Liver (tissue), 9 donors: ENCODE data around the gene SNRPA. TPM values are rescaled to one million over a fixed set of nuclear protein-coding genes. Genes with fewer than 3 reads are reported as not detected.

Experiments used
- DNase-seq: peaks from one replicate; pipeline ENCODE4 v3.0.0-alpha.2; 2017; ENCODE audit warnings: low spot score
- H3K27ac ChIP-seq, 2 donors: one replicate each; pipeline ENCODE4 v1.7.0; 2013; ENCODE audit warnings: inconsistent platforms in 2 of 2, low read length in 2 of 2, control low read depth in 1 of 2, low read depth in 1 of 2, mild to moderate bottlenecking in 1 of 2
- H3K27me3 ChIP-seq, 4 donors: one replicate each; pipeline versions ENCODE4 v1.6.1 to v1.7.0; 2013; ENCODE audit warnings: low read length in 3 of 4, inconsistent platforms in 1 of 4, mild to moderate bottlenecking in 1 of 4, moderate library complexity in 1 of 4; ENCODE audit not compliant: control insufficient read depth in 4 of 4, insufficient read depth in 4 of 4
- H3K36me3 ChIP-seq, 4 donors: one replicate each; pipeline versions ENCODE4 v1.6.1 to v1.7.0; 2013; ENCODE audit warnings: low read length in 3 of 4, mild to moderate bottlenecking in 3 of 4, low read depth in 1 of 4, moderate library complexity in 1 of 4; ENCODE audit not compliant: control insufficient read depth in 4 of 4, insufficient read depth in 3 of 4
- H3K4me1 ChIP-seq, 4 donors: one replicate each; pipeline versions ENCODE4 v1.6.1 to v1.7.0; 2013; ENCODE audit warnings: low read length in 3 of 4, mild to moderate bottlenecking in 3 of 4, moderate library complexity in 1 of 4; ENCODE audit not compliant: control insufficient read depth in 4 of 4, insufficient read depth in 4 of 4
- H3K4me3 ChIP-seq, 3 donors: one replicate each; pipeline versions ENCODE4 v1.6.1 to v1.7.0; 2013; ENCODE audit warnings: low read length in 3 of 3, control low read depth in 1 of 3, low read depth in 1 of 3, mild to moderate bottlenecking in 1 of 3
- H3K9ac ChIP-seq, 2 donors: one replicate each; pipeline ENCODE4 v1.7.0; 2013; ENCODE audit warnings: low read length in 2 of 2, mild to moderate bottlenecking in 2 of 2, moderate library complexity in 2 of 2, control low read depth in 1 of 2, low read depth in 1 of 2
- H3K9me3 ChIP-seq, 4 donors: one replicate each; pipeline versions ENCODE4 v1.6.1 to v1.7.0; 2013; ENCODE audit warnings: low read length in 3 of 4; ENCODE audit not compliant: control insufficient read depth in 4 of 4
- EGR1 ChIP-seq, 2 donors: IDR thresholded peaks; 2 replicates each; pipeline ENCODE4 v1.6.1; 2016 to 2018; ENCODE audit warnings: antibody characterized with exemption in 2 of 2, low read depth in 2 of 2
- FOXA1 ChIP-seq: IDR thresholded peaks from 2 replicates; pipeline ENCODE4 v1.6.1; 2016; ENCODE audit warnings: antibody characterized with exemption
- FOXA2 ChIP-seq: IDR thresholded peaks from 2 replicates; pipeline ENCODE4 v1.6.1; 2016; ENCODE audit warnings: antibody characterized with exemption
- HNF4G ChIP-seq: IDR thresholded peaks from 2 replicates; pipeline ENCODE4 v1.6.1; 2016; ENCODE audit warnings: antibody characterized with exemption
- JUND ChIP-seq, 2 donors: IDR thresholded peaks; 2 replicates each; pipeline ENCODE4 v1.6.1; 2016; ENCODE audit warnings: antibody characterized with exemption in 2 of 2
- NR2F2 ChIP-seq: IDR thresholded peaks from 2 replicates; pipeline ENCODE4 v1.6.1; 2016; ENCODE audit warnings: antibody characterized with exemption
- RAD21 ChIP-seq, 2 donors: IDR thresholded peaks; 2 replicates each; pipeline ENCODE4 v1.6.1; 2016; ENCODE audit warnings: antibody characterized with exemption in 2 of 2, mild to moderate bottlenecking in 2 of 2
- RXRA ChIP-seq, 2 donors: IDR thresholded peaks; 2 replicates each; pipeline ENCODE4 v1.6.1; 2017 to 2018; ENCODE audit warnings: antibody characterized with exemption in 2 of 2, mild to moderate bottlenecking in 1 of 2
- SP1 ChIP-seq: IDR thresholded peaks from 2 replicates; pipeline ENCODE4 v1.6.1; 2018; ENCODE audit warnings: antibody characterized with exemption, mild to moderate bottlenecking
- TAF1 ChIP-seq: conservative IDR thresholded peaks from 2 replicates; pipeline ENCODE4 v1.6.1; 2016; ENCODE audit warnings: antibody characterized with exemption, mild to moderate bottlenecking
- YY1 ChIP-seq: IDR thresholded peaks from 2 replicates; pipeline ENCODE4 v1.6.1; 2016; ENCODE audit warnings: antibody characterized with exemption, mild to moderate bottlenecking
- WGBS: extraction: QIAGEN DNeasy Blood & Tissue Kit; methylation state at CpG from one replicate; pipeline ENCODE4 v1.1.7; 2013; 5-methylcytosine and 5-hydroxymethylcytosine counted together
- polyA plus RNA-seq, 2 donors: library from polyadenylated mRNA; stranded (reverse) in 1 of 2; unstranded in 1 of 2; fragments of 200-250 nt in 1 of 2; fragments of >200 nt in 1 of 2; fragmentation: Nextera tagmentation in 1 of 2; extraction: Ambion mirVana in 1 of 2; gene quantifications; one replicate each; pipeline versions ENCODE4 v1.2.1 to v1.2.3, GENCODE V29; 2013 to 2015
- total RNA-seq, 2 donors: library from RNA; depleted of rRNA; stranded (reverse); fragments of >200 nt; gene quantifications; one replicate each; pipeline ENCODE4 v1.2.3, GENCODE V29; 2014
- TF ChIP-seq, protein P1 (sequence below): fragments of 150-350 bp; IDR thresholded peaks from 2 replicates; pipeline ENCODE4 v1.5.1; 2017; ENCODE audit warnings: improper control_type of control experiment, low read depth, low read length; ENCODE audit not compliant: missing input control
- TF ChIP-seq, protein P2 (sequence below): IDR thresholded peaks from 2 replicates; pipeline ENCODE4 v1.6.1; 2016; ENCODE audit warnings: antibody characterized with exemption
- TF ChIP-seq, protein P3 (sequence below): IDR thresholded peaks from 2 replicates; pipeline ENCODE4 v1.6.1; 2016; ENCODE audit warnings: antibody characterized with exemption
- TF ChIP-seq, protein P4 (sequence below): IDR thresholded peaks from 2 replicates; pipeline ENCODE4 v1.6.1; 2016; ENCODE audit warnings: antibody characterized with exemption, mild to moderate bottlenecking
- donor health status: healthy.
- donor health status: healthy.
- donor health status: healthy.
- donor health status: healthy.
- donor health status: healthy.

SNRPA gene
- total and polyA plus RNA-seq, 4 donors: 11.8 to 27.1 (median 17.0) TPM

GRCh38 chr19:40762754-40763470, 11.9 kb downstream of the SNRPA start:
- Histone ChIP-seq H3K27me3 (no peaks in the 10 kb centered on the region), H3K9me3 (no peaks in the 10 kb centered on the region), H3K4me3 (no peak overlapping the region), H3K36me3 (peaks cover 37 to 83% (median 69%) of the 10 kb centered on the region in 4 donors), H3K9ac (no peak overlapping the region), H3K4me1 (peaks cover 0 to 2% (median 0%) of the 10 kb centered on the region in 4 donors), H3K27ac (no peak overlapping the region)
- DNase-seq: no peak
- WGBS: 95% methylated on average over 17 of the region's 17 CpGs
- TF ChIP-seq TAF1: no peak
- TF ChIP-seq RAD21 (IDR thresholded peaks at IDR 0.05): no peak
- TF ChIP-seq NR2F2: no peak
- no peak for TF ChIP-seq YY1
- TF ChIP-seq SP1: no peak
- no peak for TF ChIP-seq FOXA1
- TF ChIP-seq JUND (IDR thresholded peaks at IDR 0.05): no peak
- no peak for TF ChIP-seq FOXA2
- TF ChIP-seq, protein P1, sequence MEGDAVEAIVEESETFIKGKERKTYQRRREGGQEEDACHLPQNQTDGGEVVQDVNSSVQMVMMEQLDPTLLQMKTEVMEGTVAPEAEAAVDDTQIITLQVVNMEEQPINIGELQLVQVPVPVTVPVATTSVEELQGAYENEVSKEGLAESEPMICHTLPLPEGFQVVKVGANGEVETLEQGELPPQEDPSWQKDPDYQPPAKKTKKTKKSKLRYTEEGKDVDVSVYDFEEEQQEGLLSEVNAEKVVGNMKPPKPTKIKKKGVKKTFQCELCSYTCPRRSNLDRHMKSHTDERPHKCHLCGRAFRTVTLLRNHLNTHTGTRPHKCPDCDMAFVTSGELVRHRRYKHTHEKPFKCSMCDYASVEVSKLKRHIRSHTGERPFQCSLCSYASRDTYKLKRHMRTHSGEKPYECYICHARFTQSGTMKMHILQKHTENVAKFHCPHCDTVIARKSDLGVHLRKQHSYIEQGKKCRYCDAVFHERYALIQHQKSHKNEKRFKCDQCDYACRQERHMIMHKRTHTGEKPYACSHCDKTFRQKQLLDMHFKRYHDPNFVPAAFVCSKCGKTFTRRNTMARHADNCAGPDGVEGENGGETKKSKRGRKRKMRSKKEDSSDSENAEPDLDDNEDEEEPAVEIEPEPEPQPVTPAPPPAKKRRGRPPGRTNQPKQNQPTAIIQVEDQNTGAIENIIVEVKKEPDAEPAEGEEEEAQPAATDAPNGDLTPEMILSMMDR: no peak
- no peak for TF ChIP-seq HNF4G

GRCh38 chr19:40763526-40763925, 12.5 kb downstream of the SNRPA start:
- no peak overlapping the region for H3K4me3 ChIP-seq
- peaks cover 35 to 78% (median 64%) of the 10 kb centered on the region in 4 donors for H3K36me3 ChIP-seq
- no peak for DNase-seq
- H3K27ac ChIP-seq: no peak overlapping the region
- TF ChIP-seq EGR1 (IDR thresholded peaks at IDR 0.05; ENCODE audit: low read depth in 2 of 2): no peak
- TF ChIP-seq JUND (IDR thresholded peaks at IDR 0.05): no peak
- TF ChIP-seq, protein P1: no peak
- no peak for TF ChIP-seq TAF1
- no peak for TF ChIP-seq SP1
- TF ChIP-seq RXRA (IDR thresholded peaks at IDR 0.05): no peak
- TF ChIP-seq, protein P2, sequence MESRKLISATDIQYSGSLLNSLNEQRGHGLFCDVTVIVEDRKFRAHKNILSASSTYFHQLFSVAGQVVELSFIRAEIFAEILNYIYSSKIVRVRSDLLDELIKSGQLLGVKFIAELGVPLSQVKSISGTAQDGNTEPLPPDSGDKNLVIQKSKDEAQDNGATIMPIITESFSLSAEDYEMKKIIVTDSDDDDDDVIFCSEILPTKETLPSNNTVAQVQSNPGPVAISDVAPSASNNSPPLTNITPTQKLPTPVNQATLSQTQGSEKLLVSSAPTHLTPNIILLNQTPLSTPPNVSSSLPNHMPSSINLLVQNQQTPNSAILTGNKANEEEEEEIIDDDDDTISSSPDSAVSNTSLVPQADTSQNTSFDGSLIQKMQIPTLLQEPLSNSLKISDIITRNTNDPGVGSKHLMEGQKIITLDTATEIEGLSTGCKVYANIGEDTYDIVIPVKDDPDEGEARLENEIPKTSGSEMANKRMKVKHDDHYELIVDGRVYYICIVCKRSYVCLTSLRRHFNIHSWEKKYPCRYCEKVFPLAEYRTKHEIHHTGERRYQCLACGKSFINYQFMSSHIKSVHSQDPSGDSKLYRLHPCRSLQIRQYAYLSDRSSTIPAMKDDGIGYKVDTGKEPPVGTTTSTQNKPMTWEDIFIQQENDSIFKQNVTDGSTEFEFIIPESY: no peak
- no peak for TF ChIP-seq FOXA1
- TF ChIP-seq, protein P3, sequence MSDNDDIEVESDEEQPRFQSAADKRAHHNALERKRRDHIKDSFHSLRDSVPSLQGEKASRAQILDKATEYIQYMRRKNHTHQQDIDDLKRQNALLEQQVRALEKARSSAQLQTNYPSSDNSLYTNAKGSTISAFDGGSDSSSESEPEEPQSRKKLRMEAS: no peak
- no peak for TF ChIP-seq NR2F2
- TF ChIP-seq HNF4G: no peak
- TF ChIP-seq, protein P4, sequence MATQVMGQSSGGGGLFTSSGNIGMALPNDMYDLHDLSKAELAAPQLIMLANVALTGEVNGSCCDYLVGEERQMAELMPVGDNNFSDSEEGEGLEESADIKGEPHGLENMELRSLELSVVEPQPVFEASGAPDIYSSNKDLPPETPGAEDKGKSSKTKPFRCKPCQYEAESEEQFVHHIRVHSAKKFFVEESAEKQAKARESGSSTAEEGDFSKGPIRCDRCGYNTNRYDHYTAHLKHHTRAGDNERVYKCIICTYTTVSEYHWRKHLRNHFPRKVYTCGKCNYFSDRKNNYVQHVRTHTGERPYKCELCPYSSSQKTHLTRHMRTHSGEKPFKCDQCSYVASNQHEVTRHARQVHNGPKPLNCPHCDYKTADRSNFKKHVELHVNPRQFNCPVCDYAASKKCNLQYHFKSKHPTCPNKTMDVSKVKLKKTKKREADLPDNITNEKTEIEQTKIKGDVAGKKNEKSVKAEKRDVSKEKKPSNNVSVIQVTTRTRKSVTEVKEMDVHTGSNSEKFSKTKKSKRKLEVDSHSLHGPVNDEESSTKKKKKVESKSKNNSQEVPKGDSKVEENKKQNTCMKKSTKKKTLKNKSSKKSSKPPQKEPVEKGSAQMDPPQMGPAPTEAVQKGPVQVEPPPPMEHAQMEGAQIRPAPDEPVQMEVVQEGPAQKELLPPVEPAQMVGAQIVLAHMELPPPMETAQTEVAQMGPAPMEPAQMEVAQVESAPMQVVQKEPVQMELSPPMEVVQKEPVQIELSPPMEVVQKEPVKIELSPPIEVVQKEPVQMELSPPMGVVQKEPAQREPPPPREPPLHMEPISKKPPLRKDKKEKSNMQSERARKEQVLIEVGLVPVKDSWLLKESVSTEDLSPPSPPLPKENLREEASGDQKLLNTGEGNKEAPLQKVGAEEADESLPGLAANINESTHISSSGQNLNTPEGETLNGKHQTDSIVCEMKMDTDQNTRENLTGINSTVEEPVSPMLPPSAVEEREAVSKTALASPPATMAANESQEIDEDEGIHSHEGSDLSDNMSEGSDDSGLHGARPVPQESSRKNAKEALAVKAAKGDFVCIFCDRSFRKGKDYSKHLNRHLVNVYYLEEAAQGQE: no peak
- no peaks in the 10 kb centered on the region for H3K9me3 ChIP-seq
- WGBS: 95% methylated on average over 7 of the region's 7 CpGs
- H3K9ac ChIP-seq: no peak overlapping the region
- no peaks in the 10 kb centered on the region for H3K27me3 ChIP-seq
- H3K4me1 ChIP-seq: peaks cover 0 to 2% (median 0%) of the 10 kb centered on the region in 4 donors
